Hepatocyte (in vitro differentiated cells): ENCODE results near the gene NBEAL1. TPM values are rescaled to one million over a fixed set of nuclear protein-coding genes. Genes with fewer than 3 reads are reported as not detected.
A peak's percentile ranks its signal among the peaks of the same experiment; 100 is the strongest.
"Not testable (repeated sequence)": the region's sequence is repeated elsewhere in the genome, so short reads cannot be mapped to it uniquely, and the experiment has no call there.

Experiments
- DNase-seq: peaks from one replicate; pipeline ENCODE4 v3.0.0-alpha.2; 2016; ENCODE audit warnings: low spot score
- H2AFZ ChIP-seq: fragments of 200-600 bp; sonication (generic); 2 replicates; pipeline ENCODE4 v1.6.0; 2016; ENCODE audit warnings: antibody characterized with exemption, mild to moderate bottlenecking
- H3K27ac ChIP-seq: fragments of 200-600 bp; sonication (generic); 2 replicates; pipeline ENCODE4 v1.5.1; 2016; ENCODE audit warnings: mild to moderate bottlenecking
- H3K27me3 ChIP-seq: fragments of 200-600 bp; sonication (generic); 2 replicates; pipeline ENCODE4 v1.6.1; 2016
- H3K36me3 ChIP-seq: fragments of 200-600 bp; sonication (generic); replicated peaks from 2 replicates; pipeline ENCODE4 v1.5.1; 2016; ENCODE audit warnings: low read depth; ENCODE audit not compliant: insufficient read depth
- H3K4me1 ChIP-seq: fragments of 200-600 bp; sonication (generic); 2 replicates; pipeline ENCODE4 v1.5.1; 2016; ENCODE audit warnings: mild to moderate bottlenecking, moderate library complexity; ENCODE audit not compliant: insufficient read depth
- H3K4me2 ChIP-seq: fragments of 200-600 bp; sonication (generic); 2 replicates; pipeline ENCODE4 v1.6.0; 2016
- H3K4me3 ChIP-seq: fragments of 200-600 bp; sonication (generic); 2 replicates; pipeline ENCODE4 v1.5.1; 2016; ENCODE audit warnings: mild to moderate bottlenecking
- H3K79me2 ChIP-seq: fragments of 200-600 bp; sonication (generic); 2 replicates; pipeline ENCODE4 v1.6.0; 2017; ENCODE audit warnings: mild to moderate bottlenecking
- H3K9me2 ChIP-seq: fragments of 200-600 bp; sonication (generic); replicated peaks from 2 replicates; pipeline ENCODE4 v1.6.0; 2017; ENCODE audit warnings: mild to moderate bottlenecking; ENCODE audit not compliant: insufficient read depth
- H3K9me3 ChIP-seq: fragments of 200-600 bp; sonication (generic); 2 replicates; pipeline ENCODE4 v1.5.1; 2016; ENCODE audit warnings: low read depth, mild to moderate bottlenecking
- H4K20me1 ChIP-seq: fragments of 200-600 bp; sonication (generic); 2 replicates; pipeline ENCODE4 v1.6.0; 2016; ENCODE audit warnings: mild to moderate bottlenecking; ENCODE audit not compliant: insufficient read depth, poor library complexity, severe bottlenecking
- EZH2 ChIP-seq: fragments of 200-600 bp; sonication (generic); IDR thresholded peaks from 2 replicates; pipeline ENCODE4 v1.6.1; 2016; ENCODE audit warnings: antibody characterized with exemption, mild to moderate bottlenecking, borderline replicate concordance
- EZH2phosphoT487 ChIP-seq: fragments of 200-600 bp; sonication (generic); IDR thresholded peaks from one replicate; pipeline ENCODE4 v1.6.1; 2018; ENCODE audit warnings: antibody characterized with exemption, mild to moderate bottlenecking, low read depth, moderate library complexity; ENCODE audit not compliant: unreplicated experiment, severe bottlenecking
- WGBS: methylation state at CpG from one replicate; pipeline ENCODE4 v1.1.6; 2016; ENCODE audit warnings: low lambda C conversion rate; ENCODE audit errors: missing lambda C conversion rate; 5-methylcytosine and 5-hydroxymethylcytosine counted together
- polyA plus RNA-seq: library from polyadenylated mRNA; unstranded; fragments of >200 nt; fragmentation: Nextera tagmentation; extraction: Ambion mirVana; gene quantifications from 2 replicates; pipeline ENCODE4 v1.2.1, GENCODE V29; 2016
- total RNA-seq: library from RNA; depleted of rRNA; stranded (reverse); fragments of >200 nt; gene quantifications from 2 replicates; pipeline ENCODE4 v1.2.3, GENCODE V29; 2014
- TF ChIP-seq, protein P1 (sequence below): fragments of 200-600 bp; sonication (generic); IDR thresholded peaks from 2 replicates; pipeline ENCODE4 v1.5.1; 2016; ENCODE audit warnings: antibody characterized with exemption, mild to moderate bottlenecking; ENCODE audit not compliant: poor library complexity

The NBEAL1 gene
- total and polyA plus RNA-seq, 2 experiments from 2014 or later = 22.2 to 57.0 TPM

GRCh38 chr2:203209538-203209937, 194.9 kb downstream of the NBEAL1 start:
- H3K9me2 ChIP-seq = no peaks in the 10 kb centered on the region
- no peaks in the 10 kb centered on the region for H3K36me3 ChIP-seq
- H3K27me3 ChIP-seq = no peaks in the 10 kb centered on the region
- H4K20me1 ChIP-seq = no peaks in the 10 kb centered on the region
- no peak overlapping the region for H3K27ac ChIP-seq
- no peaks in the 10 kb centered on the region for H3K4me1 ChIP-seq
- TF ChIP-seq EZH2phosphoT487 (no peak), EZH2 (no peak)
- TF ChIP-seq, protein P1, sequence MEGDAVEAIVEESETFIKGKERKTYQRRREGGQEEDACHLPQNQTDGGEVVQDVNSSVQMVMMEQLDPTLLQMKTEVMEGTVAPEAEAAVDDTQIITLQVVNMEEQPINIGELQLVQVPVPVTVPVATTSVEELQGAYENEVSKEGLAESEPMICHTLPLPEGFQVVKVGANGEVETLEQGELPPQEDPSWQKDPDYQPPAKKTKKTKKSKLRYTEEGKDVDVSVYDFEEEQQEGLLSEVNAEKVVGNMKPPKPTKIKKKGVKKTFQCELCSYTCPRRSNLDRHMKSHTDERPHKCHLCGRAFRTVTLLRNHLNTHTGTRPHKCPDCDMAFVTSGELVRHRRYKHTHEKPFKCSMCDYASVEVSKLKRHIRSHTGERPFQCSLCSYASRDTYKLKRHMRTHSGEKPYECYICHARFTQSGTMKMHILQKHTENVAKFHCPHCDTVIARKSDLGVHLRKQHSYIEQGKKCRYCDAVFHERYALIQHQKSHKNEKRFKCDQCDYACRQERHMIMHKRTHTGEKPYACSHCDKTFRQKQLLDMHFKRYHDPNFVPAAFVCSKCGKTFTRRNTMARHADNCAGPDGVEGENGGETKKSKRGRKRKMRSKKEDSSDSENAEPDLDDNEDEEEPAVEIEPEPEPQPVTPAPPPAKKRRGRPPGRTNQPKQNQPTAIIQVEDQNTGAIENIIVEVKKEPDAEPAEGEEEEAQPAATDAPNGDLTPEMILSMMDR = no peak
- no peak overlapping the region for H3K4me2 ChIP-seq
- H2AFZ ChIP-seq = no peak overlapping the region
- WGBS = 93% methylated on average over 1 of the region's 1 CpG
- DNase-seq = no peak
- H3K9me3 ChIP-seq = no peaks in the 10 kb centered on the region
- no peak overlapping the region for H3K4me3 ChIP-seq
- H3K79me2 ChIP-seq = no peaks in the 10 kb centered on the region

DNA sequence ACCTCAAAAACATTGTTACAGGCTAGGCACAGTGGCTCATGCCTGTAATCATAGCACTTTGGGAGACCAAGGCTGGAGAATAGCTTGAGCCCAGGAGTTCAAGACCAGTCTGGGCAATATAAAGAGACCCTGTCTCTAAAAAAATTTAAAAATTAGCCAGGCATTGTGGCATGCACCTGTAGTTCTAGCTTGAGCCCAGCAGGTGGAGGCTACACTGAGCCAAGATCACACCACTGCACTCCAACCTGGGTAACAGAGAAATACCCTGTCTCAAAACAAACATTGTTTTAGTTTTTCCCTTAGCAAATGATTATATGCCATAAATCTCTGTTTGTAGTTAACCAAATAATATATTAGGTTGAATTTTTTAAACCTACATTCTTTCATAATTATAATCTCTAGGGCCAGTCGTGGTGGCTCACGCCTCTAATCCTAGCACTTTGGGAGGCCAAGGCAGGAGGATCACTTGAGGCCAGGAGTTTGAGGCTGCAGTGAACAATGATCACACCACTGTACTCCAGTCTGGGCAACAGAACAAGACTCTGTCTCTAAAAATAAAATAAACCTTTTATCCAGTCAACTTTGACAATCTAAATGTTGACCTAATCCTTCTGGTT, 210.9 kb downstream of the NBEAL1 start:
- no peaks in the 10 kb centered on the region for H3K9me3 ChIP-seq
- TF ChIP-seq EZH2 = no peak
- TF ChIP-seq, protein P1 = peak; percentile 52
- no peak overlapping the region for H3K27ac ChIP-seq
- no peaks in the 10 kb centered on the region for H3K27me3 ChIP-seq
- no peak overlapping the region for H3K4me3 ChIP-seq
- H4K20me1 ChIP-seq = no peaks in the 10 kb centered on the region
- H2AFZ ChIP-seq = no peak overlapping the region
- DNase-seq = peak; percentile 17
- H3K36me3 ChIP-seq = no peaks in the 10 kb centered on the region
- WGBS = 98% methylated on average over 2 of the region's 2 CpGs
- H3K4me2 ChIP-seq = no peak overlapping the region
- no peaks in the 10 kb centered on the region for H3K4me1 ChIP-seq
- no peaks in the 10 kb centered on the region for H3K79me2 ChIP-seq
- H3K9me2 ChIP-seq = no peaks in the 10 kb centered on the region

GRCh38 chr2:203229674-203230073, 215.0 kb downstream of the NBEAL1 start:
- not testable (repeated sequence) for H3K27me3 ChIP-seq, DNase-seq, H3K4me1 ChIP-seq, H3K4me2 ChIP-seq, H3K27ac ChIP-seq, H3K9me2 ChIP-seq, H3K36me3 ChIP-seq, H3K79me2 ChIP-seq, H2AFZ ChIP-seq, H4K20me1 ChIP-seq, H3K4me3 ChIP-seq, H3K9me3 ChIP-seq
- WGBS = 90% methylated on average over 2 of the region's 2 CpGs

- peaks cover 3% of the 10 kb centered on the region for H3K9me3 ChIP-seq
- no peak overlapping the region for H3K4me3 ChIP-seq
- H3K9me2 ChIP-seq = no peaks in the 10 kb centered on the region
- H3K27me3 ChIP-seq = no peaks in the 10 kb centered on the region
- DNase-seq = no peak
- H3K4me2 ChIP-seq = peak overlapping the region; percentile 87
- H2AFZ ChIP-seq = peak overlapping the region; percentile 97
- H3K79me2 ChIP-seq = peaks cover 30% of the 10 kb centered on the region
- 94% methylated on average over 16 of the region's 16 CpGs for WGBS
- peaks cover 12% of the 10 kb centered on the region for H3K4me1 ChIP-seq
- TF ChIP-seq, protein P1 = no peak
- no peak for TF ChIP-seq EZH2phosphoT487
- no peak for TF ChIP-seq EZH2
- H4K20me1 ChIP-seq = no peaks in the 10 kb centered on the region
- H3K27ac ChIP-seq = peak overlapping the region; percentile 96
- no peaks in the 10 kb centered on the region for H3K36me3 ChIP-seq
Observed at GRCh38 chr2:203237346-203238238, 222.9 kb downstream of the NBEAL1 start.
